Measurements from ENCODE around the gene ST14. TPM values are rescaled to one million over a fixed set of nuclear protein-coding genes. Genes with fewer than 3 reads are reported as not detected.

The ST14 gene
- total RNA-seq, 4 donors from 2014 or later: 0.62 to 16.5 (median 1.8) TPM

DNA sequence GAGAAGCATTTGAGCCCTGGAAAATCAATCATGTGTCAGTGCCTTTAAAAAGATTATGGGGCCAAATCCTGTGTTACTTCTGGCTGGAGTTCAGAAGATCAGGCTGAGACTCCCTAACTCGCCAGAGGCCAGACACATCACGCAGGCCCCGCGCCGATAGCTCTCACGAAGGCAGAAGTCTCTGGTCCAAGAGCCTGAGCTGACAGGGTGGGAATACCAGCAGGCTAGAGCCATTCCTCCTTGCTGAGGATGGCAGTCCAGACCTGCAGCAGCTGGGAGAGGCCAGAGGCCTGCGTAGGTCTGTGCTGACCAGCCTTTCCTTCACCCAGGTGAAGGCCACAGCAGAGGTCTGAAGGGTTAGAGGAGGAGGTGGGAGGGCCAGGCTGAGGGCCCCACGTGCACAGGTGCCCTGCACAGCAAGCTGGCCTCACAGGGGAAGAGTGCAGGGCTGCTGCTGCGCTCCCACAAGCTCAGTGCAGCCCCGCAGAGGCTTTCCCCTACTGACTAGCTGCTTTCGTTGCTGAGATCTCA, 52.9 kb downstream of the ST14 start:
- ATAC-seq: no peak
- peaks cover 0 to 8% (median 0%) of the 10 kb centered on the region in 3 donors for H3K4me1 ChIP-seq
- TF ChIP-seq POLR2AphosphoS5 (IDR thresholded peaks at IDR 0.05) (no peak), POLR2A (IDR thresholded peaks at IDR 0.05) (no peak), EP300 (IDR thresholded peaks at IDR 0.05) (no peak)
- TF ChIP-seq, protein P1, sequence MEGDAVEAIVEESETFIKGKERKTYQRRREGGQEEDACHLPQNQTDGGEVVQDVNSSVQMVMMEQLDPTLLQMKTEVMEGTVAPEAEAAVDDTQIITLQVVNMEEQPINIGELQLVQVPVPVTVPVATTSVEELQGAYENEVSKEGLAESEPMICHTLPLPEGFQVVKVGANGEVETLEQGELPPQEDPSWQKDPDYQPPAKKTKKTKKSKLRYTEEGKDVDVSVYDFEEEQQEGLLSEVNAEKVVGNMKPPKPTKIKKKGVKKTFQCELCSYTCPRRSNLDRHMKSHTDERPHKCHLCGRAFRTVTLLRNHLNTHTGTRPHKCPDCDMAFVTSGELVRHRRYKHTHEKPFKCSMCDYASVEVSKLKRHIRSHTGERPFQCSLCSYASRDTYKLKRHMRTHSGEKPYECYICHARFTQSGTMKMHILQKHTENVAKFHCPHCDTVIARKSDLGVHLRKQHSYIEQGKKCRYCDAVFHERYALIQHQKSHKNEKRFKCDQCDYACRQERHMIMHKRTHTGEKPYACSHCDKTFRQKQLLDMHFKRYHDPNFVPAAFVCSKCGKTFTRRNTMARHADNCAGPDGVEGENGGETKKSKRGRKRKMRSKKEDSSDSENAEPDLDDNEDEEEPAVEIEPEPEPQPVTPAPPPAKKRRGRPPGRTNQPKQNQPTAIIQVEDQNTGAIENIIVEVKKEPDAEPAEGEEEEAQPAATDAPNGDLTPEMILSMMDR (IDR thresholded peaks at IDR 0.05): no peak
- no peak overlapping the region for H3K4me3 ChIP-seq
- H3K27ac ChIP-seq: no peak overlapping the region
- 50 to 71% methylated on average over 6 to 8 of the region's 11 CpGs for WGBS, 2 donors (ENCODE audit: low coverage in 1 of 2)
- peaks cover 8% of the 10 kb centered on the region for H3K27me3 ChIP-seq
- H3K36me3 ChIP-seq: no peaks in the 10 kb centered on the region
- no peaks in the 10 kb centered on the region for H3K9me3 ChIP-seq

DNA sequence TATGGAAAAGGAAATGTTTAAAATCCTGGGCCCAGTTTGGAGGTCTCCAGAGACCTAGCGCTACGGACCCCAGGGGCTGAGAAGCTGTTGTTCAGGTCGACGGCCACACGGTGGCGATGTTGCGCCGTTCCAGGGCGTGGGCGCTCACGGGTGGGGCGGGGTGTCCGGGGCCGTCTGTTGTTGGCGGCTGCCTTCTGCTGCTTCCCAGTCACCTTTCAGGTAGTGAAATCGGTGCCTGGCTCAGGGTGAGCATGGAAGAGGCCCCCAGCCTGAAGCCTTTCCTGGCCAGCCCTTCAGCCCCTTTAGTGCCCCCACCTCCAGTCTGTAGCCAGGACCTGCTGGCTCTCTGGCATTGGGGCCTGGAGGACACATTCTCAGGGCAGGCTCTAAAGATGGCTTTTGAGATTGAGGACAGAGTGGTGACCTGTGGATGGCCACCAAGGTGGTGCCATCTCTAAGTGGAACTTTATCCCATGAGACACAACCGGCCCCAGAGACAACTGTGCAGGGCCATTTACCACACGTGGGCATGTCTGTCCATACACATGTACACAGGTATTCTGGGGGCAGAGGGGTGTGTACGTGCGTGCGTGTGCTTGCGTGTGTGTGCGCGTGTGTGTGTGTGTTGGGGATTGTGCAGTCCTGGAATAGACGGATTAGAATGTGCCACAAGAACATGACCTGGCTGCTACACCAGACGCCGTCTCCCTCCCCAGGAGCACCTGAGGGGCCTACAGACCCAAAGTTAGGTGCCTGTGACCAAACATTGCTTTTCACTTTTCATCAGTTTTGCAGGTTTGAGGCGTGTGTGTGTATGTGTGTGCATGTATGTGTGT, 53.8 kb downstream of the ST14 start:
- peaks cover 0 to 8% (median 0%) of the 10 kb centered on the region in 3 donors for H3K4me1 ChIP-seq
- no peaks in the 10 kb centered on the region for H3K36me3 ChIP-seq
- peak; percentile 72 for ATAC-seq
- H3K4me3 ChIP-seq: peak overlapping the region in 1 of 2 donors; percentile 14
- no peak overlapping the region for H3K27ac ChIP-seq
- H3K27me3 ChIP-seq: peaks cover 8% of the 10 kb centered on the region
- 55 to 80% methylated on average over 1 to 2 of the region's 28 CpGs for WGBS, 2 donors (ENCODE audit: low coverage in 1 of 2)
- H3K9me3 ChIP-seq: no peaks in the 10 kb centered on the region
- no peak for TF ChIP-seq POLR2AphosphoS5 (IDR thresholded peaks at IDR 0.05)
- TF ChIP-seq, protein P1 (IDR thresholded peaks at IDR 0.05): peak in 3 of 4 experiments; percentile 81 to 96 (median 87)

DNA sequence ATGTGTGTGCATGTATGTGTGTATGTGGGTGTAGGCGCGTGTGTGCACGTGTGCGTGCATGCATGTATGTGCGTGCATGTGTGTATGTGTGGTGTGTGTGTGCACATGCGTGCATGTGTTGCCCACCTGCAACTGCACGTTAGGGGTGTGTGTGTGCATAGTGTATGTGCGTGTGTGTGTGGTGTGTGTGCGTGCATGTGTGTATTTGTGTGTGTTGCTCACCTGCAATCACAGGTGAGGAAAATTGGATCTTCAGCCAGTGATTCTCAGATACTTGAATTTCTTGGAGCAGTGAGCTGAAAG, 54.3 kb downstream of the ST14 start:
- H3K4me1 ChIP-seq: peaks cover 0 to 8% (median 0%) of the 10 kb centered on the region in 3 donors
- H3K36me3 ChIP-seq: no peaks in the 10 kb centered on the region
- H3K4me3 ChIP-seq: no peak overlapping the region
- H3K27me3 ChIP-seq: peaks cover 8% of the 10 kb centered on the region
- ATAC-seq: no peak
- H3K9me3 ChIP-seq: no peaks in the 10 kb centered on the region
- 89% methylated on average over 5 of the region's 9 CpGs; no CpG with 5 or more reads in 1 of the 2 donors for WGBS, 2 donors (ENCODE audit: low coverage in 1 of 2)
- TF ChIP-seq EP300 (IDR thresholded peaks at IDR 0.05) (no peak), POLR2A (IDR thresholded peaks at IDR 0.05) (no peak), POLR2AphosphoS5 (IDR thresholded peaks at IDR 0.05) (no peak)
- TF ChIP-seq, protein P1 (IDR thresholded peaks at IDR 0.05): no peak
- H3K27ac ChIP-seq: no peak overlapping the region

DNA sequence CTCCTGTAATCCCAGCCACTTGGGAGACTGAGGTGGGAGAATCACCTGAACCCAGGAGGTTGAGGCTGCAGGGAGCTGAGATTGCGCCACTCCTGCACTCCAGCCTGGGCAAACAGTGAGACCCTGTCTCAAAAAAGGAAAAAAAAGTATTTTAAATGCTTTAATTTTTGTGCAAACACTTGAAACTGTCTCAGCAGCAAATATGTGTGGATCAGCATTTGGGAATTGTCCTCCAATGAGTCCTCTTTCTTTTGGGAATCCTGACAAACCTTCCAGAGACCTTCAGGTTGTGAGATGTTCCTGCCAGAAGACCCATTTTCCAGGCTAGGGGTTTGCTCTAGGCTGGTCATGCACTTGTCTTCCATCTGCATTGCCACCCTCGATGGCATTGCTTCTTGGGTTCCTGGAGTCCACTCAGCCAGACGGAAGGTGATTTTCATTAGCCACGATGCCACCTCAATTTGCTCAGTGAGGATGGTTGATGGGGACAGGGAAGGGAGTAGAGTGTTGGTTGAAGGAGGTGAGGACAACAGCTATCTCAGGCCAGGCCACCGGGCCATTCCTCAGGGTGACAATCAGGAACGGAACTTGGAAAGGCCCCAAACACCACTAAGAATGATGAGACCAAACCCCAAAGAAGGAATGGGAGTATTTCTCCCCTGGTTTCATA, 55.4 kb downstream of the ST14 start:
- Histone ChIP-seq H3K36me3 (no peaks in the 10 kb centered on the region), H3K27me3 (peaks cover 8% of the 10 kb centered on the region), H3K4me3 (no peak overlapping the region), H3K9me3 (no peaks in the 10 kb centered on the region), H3K27ac (no peak overlapping the region), H3K4me1 (peaks cover 0 to 8% (median 0%) of the 10 kb centered on the region in 3 donors)
- TF ChIP-seq POLR2AphosphoS5 (IDR thresholded peaks at IDR 0.05) (no peak), EP300 (IDR thresholded peaks at IDR 0.05) (no peak), POLR2A (IDR thresholded peaks at IDR 0.05) (no peak)
- TF ChIP-seq, protein P1 (IDR thresholded peaks at IDR 0.05): no peak
- 72 to 87% methylated on average over 3 to 4 of the region's 6 CpGs for WGBS, 2 donors (ENCODE audit: low coverage in 1 of 2)
- ATAC-seq: no peak
